Activated B cell treated with CpG ODN at 0.5 μM for 24 hours (primary cell): ENCODE results near the gene EFHB. TPM values are rescaled to one million over a fixed set of nuclear protein-coding genes. Genes with fewer than 3 reads are reported as not detected.
"Not testable (repeated sequence)": the region's sequence is repeated elsewhere in the genome, so short reads cannot be mapped to it uniquely, and the experiment has no call there.

Source experiments
- ATAC-seq: fragments of 200-7000 bp; cut with Tn5 transposase; one replicate; pipeline ENCODE4 v1.10.0; 2021; ENCODE audit warnings: low read depth, mild to moderate bottlenecking, moderate library complexity
- CTCF ChIA-PET: fragments of 350-600 bp; sonication (Branson Sonifier 250); formaldehyde crosslinking; loops from one replicate; lab custom pipeline; 2021; ENCODE audit warnings: antibody characterized with exemption; lab: Charles Lee
- POLR2A ChIA-PET: fragments of 350-600 bp; sonication (Branson Sonifier 250); formaldehyde crosslinking; loops from one replicate; lab custom pipeline; 2021; ENCODE audit warnings: antibody characterized with exemption; lab: Charles Lee
- DNase-seq: peaks from one replicate; pipeline ENCODE4 v3.0.0; 2022
- H3K27ac Mint-ChIP-seq: one replicate; pipeline ENCODE4 v1.8.0; 2020; ENCODE audit warnings: mixed read lengths
- H3K27me3 Mint-ChIP-seq: one replicate; pipeline ENCODE4 v1.8.0; 2021; ENCODE audit warnings: mixed read lengths
- H3K36me3 Mint-ChIP-seq: one replicate; pipeline ENCODE4 v1.8.0; 2021; ENCODE audit warnings: low read depth, mixed read lengths
- H3K4me1 Mint-ChIP-seq: one replicate; pipeline ENCODE4 v1.8.0; 2021; ENCODE audit warnings: mixed read lengths
- H3K4me3 Mint-ChIP-seq: one replicate; pipeline ENCODE4 v1.8.0; 2020; ENCODE audit warnings: mild to moderate bottlenecking, mixed read lengths
- H3K9me3 Mint-ChIP-seq: one replicate; pipeline ENCODE4 v1.8.0; 2020; ENCODE audit warnings: mixed read lengths
- CTCF ChIP-seq: fragments of 200-600 bp; IDR thresholded peaks from one replicate; pipeline ENCODE4 v1.8.0; 2022; ENCODE audit warnings: antibody characterized with exemption, mild to moderate bottlenecking
- intact Hi-C: fragments of 100-400 bp; cut with micrococcal nuclease; formaldehyde crosslinking; loops from one replicate; pipeline ENCODE4 v1.15.1; 2024
- total RNA-seq: library from RNA; stranded (reverse); gene quantifications from 2 replicates; pipeline ENCODE4 v1.2.3, GENCODE V29; 2022

Gene EFHB
- total RNA-seq, 1 donor from 2014 or later = 0.84 TPM

GRCh38 chr3:19898721-19899120 is 35.3 kb downstream of the EFHB start:
- no peaks in the 10 kb centered on the region for H3K36me3 Mint-ChIP-seq
- ATAC-seq (no peak), DNase-seq (no peak)
- H3K9me3 Mint-ChIP-seq = no peaks in the 10 kb centered on the region
- intact Hi-C loops = no loop called here
- TF ChIP-seq CTCF = no peak
- no peak overlapping the region for H3K4me3 Mint-ChIP-seq
- H3K4me1 Mint-ChIP-seq = no peaks in the 10 kb centered on the region
- CTCF ChIA-PET = interaction anchor here (0.8 kb wide), 1 partner anchor 32 kb away, joined by 3 read pairs; no protein-coding TSS in a partner anchor
- peaks cover 1% of the 10 kb centered on the region for H3K27me3 Mint-ChIP-seq
- H3K27ac Mint-ChIP-seq = no peak overlapping the region
- POLR2A ChIA-PET = no interaction called here

- H3K27ac Mint-ChIP-seq = no peak overlapping the region
- no peaks in the 10 kb centered on the region for H3K36me3 Mint-ChIP-seq
- intact Hi-C loops = no loop called here
- ChIA-PET CTCF (no interaction called here), POLR2A (no interaction called here)
- no peak overlapping the region for H3K4me3 Mint-ChIP-seq
- no peaks in the 10 kb centered on the region for H3K9me3 Mint-ChIP-seq
- no peak for TF ChIP-seq CTCF
- DNase-seq = no peak
- no peaks in the 10 kb centered on the region for H3K27me3 Mint-ChIP-seq
- no peaks in the 10 kb centered on the region for H3K4me1 Mint-ChIP-seq
- no peak for ATAC-seq
Observed at GRCh38 chr3:19891740-19892139, 42.3 kb downstream of the EFHB start.

- intact Hi-C loops = loop anchor here (5.0 to 10.0 kb wide), 4 partner anchors 59 to 846 kb away; partner anchors contain the start of genes RAB5A and SGO1
- no peaks in the 10 kb centered on the region for H3K9me3 Mint-ChIP-seq
- CTCF ChIA-PET = no interaction called here
- H3K27ac Mint-ChIP-seq = no peak overlapping the region
- POLR2A ChIA-PET = no interaction called here
- TF ChIP-seq CTCF = no peak
- no peaks in the 10 kb centered on the region for H3K4me1 Mint-ChIP-seq
- H3K36me3 Mint-ChIP-seq = no peaks in the 10 kb centered on the region
- ATAC-seq = no peak
- H3K4me3 Mint-ChIP-seq = no peak overlapping the region
- no peaks in the 10 kb centered on the region for H3K27me3 Mint-ChIP-seq
- no peak for DNase-seq
Observed at GRCh38 chr3:19888428-19889152, 45.4 kb downstream of the EFHB start.

GRCh38 chr3:19887122-19887521 is 46.9 kb downstream of the EFHB start:
- H3K4me3 Mint-ChIP-seq, DNase-seq, H3K4me1 Mint-ChIP-seq, H3K9me3 Mint-ChIP-seq, H3K27me3 Mint-ChIP-seq, ATAC-seq, POLR2A ChIA-PET, H3K27ac Mint-ChIP-seq, H3K36me3 Mint-ChIP-seq: not testable (repeated sequence)
- CTCF ChIA-PET = interaction anchor here (1.0 to 1.5 kb wide), 3 partner anchors 9 to 538 kb away, joined by 3 to 4 read pairs (median 4); no protein-coding TSS in a partner anchor
- intact Hi-C loops = loop anchor here (5.0 to 10.0 kb wide), 4 partner anchors 60 to 848 kb away; partner anchors contain the start of genes RAB5A and SGO1

- TF ChIP-seq CTCF = no peak
- no peaks in the 10 kb centered on the region for H3K4me1 Mint-ChIP-seq
- ATAC-seq (no peak), DNase-seq (no peak)
- no peak overlapping the region for H3K4me3 Mint-ChIP-seq
- H3K27ac Mint-ChIP-seq = no peak overlapping the region
- POLR2A ChIA-PET = no interaction called here
- no peaks in the 10 kb centered on the region for H3K36me3 Mint-ChIP-seq
- intact Hi-C loops = loop anchor here (5.0 to 10.0 kb wide), 4 partner anchors 61 to 848 kb away; partner anchors contain the start of genes RAB5A and SGO1
- CTCF ChIA-PET = interaction anchor here (1.0 to 1.5 kb wide), 3 partner anchors 11 to 537 kb away, joined by 3 to 4 read pairs (median 3); no protein-coding TSS in a partner anchor
- no peaks in the 10 kb centered on the region for H3K9me3 Mint-ChIP-seq
- H3K27me3 Mint-ChIP-seq = no peaks in the 10 kb centered on the region
Observed at GRCh38 chr3:19886404-19886803, 47.6 kb downstream of the EFHB start.
